Fibroblast of skin of left biceps (primary cell): ENCODE measurements around the gene NYAP2.
A peak's percentile ranks its signal among the peaks of the same experiment; 100 is the strongest.

ENCODE experiments used
- DNase-seq, 2 experiments: peaks; one replicate each; pipeline ENCODE4 v3.0.0-alpha.2; 2013; ENCODE audit warnings: low read depth in 2 of 2

The NYAP2 gene

DNA sequence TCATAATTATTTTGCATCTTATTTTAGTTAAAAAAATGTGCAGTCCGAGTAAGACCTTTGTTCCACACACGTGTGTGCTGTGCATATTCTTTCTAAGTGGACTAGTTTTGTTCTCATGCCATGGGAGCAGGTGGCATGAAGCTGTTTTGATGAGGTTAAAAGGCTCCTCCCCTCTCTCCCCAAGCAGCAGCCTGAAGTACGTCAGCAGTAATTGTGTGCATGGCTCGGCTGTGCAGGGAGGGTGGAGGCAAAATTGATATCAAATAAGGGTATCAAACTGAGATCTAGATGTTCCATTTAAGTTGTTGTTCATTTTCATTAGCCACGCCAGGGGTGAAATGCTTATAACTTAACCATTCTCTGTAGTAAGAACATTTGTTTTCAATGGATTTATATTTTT lies at the start of gene NYAP2:
NYAP2 (plus strand) TSS at position 207 of the 400 bp plus-strand sequence. CDS start 9,171 bp downstream, outside the sequence.
- DNase-seq, result no peak

DNA sequence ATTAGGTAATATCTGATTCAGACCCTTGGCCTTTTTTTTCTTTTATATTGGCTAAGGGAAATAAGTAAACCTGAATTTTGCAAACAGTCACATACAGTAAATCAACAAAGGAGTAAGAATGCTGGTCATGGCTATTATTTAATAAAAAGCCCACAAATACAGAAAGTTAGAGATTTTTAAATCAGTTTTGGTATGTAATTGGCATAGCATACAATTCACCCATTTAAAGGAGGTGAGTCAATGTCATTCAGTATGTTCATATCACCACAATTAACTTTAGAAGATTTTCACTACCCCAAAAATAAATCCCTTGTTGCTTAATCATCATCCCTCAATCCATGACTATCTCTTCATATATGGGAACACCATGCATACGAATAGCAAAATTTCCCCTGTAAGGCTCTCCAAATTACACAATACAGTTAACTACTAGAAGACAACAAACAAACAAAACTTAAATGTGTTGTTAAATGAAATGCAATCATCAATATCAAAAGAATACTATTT lies 45.9 kb upstream of the NYAP2 start:
- DNase-seq, result no peak

DNA sequence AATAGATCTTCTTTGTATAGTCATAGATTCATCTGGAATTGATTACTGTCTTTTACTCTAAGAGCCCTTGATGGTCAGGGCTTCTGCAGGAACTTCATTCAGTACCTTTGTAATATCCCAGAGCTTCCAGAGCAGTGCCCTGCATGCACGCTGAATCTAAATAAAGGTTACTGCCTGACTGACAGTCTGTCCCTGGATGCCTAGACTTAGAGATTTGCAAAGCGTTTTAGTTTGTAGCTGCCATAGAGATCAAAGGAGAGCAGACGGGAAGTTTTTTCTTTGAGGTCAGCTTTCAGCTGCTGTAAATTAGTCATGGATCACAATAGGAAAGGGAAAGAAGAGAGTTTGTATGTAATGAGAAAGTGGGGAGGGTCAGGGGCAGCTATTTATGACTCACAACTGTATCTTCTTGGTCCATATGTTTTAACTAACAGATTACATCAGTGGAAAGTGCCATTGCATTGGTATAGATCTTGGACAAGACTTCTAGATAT lies 45.2 kb upstream of the NYAP2 start:
- DNase-seq, result peak; percentile 37 to 42

DNA sequence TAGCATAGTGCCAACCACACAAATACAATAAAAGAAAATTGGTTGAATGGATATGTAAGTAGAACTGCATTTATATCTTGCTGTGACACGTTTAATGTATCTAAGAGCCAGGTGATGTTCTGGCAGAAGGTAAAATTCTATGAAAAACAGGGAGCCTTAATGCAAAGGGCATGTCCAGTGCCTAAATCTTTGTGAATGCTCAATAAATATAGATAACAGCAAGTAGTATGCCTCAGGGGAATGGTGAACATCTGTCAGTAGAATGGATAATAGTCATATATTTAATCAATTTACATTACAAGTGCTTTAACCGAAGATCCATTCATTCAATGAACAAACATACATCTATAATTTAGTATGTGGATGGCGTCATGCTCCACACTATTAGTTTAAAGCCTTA lies 43.7 kb upstream of the NYAP2 start:
- no peak for DNase-seq

DNA sequence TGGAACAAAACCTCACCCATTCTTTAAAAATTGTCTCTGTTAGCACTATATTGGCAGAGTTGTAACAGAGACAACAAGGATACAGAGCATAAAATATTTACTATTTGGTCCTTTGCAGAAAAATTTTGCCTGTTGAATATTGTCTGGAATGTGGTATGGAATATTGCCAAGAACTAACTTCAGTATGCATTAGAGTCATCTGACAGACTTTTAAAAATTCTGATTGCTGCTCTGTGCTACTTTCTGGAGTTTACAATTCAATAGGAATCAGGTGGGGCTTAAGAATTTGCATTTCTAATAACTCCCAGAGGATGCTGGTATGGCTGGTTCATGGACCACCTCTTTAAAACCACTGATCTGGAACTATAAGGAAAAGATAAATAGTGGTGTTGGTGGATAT lies 32.8 kb upstream of the NYAP2 start:
- no peak for DNase-seq

DNA sequence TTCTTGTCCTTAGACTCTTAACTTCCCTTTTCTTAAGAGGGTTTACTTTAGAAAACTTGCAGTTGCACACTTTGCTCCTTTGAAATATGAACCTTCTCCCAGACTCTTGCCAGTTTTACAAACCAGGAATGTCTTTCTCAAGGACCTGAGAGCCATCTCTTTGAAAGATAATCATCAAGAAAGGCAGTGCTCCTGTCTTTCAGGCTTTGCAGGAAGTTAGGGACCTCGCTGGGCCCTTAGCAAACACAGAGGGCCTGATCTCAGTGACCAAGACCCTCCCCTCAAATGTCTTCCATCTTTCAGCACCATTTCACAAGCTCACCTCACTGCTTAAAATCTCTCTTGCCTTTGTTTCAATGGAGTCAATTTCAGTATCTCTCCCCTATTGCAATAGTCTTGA lies 32.0 kb upstream of the NYAP2 start:
- no peak for DNase-seq

DNA sequence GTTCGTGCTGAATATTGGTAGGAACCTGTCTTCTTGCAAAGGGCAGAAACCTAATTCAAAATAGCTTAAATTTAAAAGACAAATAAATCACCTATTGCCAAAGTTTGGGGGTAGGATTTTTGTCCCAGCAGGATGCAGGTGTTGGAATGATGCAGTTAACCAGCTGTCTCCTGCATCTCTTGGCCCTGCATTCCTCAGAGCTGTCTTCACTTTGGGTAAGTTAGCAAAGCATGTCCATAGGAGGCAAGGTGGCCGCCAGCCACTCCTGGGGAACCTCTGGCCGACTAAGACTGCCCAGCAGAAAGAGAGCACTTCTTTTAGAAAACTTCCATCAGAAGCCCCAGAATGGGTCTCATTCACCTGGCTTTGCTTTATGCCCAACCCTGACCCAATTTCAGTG lies 20.5 kb upstream of the NYAP2 start:
- DNase-seq, result no peak

DNA sequence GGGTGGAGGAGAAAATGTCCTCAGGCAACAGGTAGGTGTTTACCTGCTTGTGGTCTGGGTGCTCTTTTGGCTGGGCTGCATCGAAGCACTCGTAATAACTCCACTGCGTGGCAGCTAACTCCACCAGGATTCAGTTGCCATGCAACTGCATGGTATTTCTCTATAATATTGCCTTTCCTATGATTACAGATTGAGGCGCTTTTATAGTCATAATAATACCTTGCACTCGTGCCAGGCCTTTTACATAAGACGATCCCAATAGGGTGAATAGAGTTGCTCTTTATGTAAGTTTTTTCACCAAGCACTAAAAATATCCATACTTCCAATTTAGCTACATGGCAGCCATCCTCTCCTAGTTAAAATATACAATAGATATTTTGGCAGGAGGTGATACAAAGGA lies 19.7 kb upstream of the NYAP2 start:
- no peak for DNase-seq

DNA sequence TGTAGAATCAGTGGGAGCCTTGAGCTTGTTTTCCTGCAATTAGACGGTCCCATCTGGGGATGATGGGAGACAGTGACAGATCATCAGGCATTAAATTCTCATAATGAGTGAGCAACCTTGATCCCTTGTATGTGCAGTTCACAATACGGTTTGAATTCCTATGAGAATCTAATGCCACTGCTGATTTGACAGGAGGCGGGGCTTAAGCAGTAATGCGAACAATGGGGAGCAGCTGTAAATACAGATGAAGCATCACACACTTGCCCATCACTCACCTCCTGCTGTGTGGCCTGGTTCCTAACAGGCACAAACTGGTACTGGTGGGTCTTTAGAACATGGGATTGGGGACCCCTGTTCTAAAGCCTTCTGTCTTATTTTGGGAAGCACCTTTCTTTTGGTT lies 17.9 kb upstream of the NYAP2 start:
- no peak for DNase-seq

DNA sequence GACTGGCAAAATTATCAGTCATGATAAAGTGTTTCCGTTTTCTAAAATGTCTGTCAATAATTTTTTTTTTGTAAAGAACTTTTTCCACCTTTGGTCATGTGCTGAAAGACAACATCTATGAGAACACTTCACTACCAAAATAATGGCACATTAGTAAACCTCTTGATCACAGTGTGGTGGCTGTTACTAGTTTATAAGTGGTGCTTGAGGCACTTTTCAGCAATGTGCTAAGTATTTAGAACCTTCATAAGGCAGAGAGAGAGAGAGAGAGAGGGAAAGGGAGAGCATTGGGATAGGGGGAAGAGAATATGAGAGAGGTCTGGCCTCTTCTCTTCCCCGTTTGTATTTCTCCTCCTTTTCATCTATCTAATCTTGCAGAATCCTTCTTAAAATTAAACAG lies 1.1 kb upstream of the NYAP2 start:
- no peak for DNase-seq

DNA sequence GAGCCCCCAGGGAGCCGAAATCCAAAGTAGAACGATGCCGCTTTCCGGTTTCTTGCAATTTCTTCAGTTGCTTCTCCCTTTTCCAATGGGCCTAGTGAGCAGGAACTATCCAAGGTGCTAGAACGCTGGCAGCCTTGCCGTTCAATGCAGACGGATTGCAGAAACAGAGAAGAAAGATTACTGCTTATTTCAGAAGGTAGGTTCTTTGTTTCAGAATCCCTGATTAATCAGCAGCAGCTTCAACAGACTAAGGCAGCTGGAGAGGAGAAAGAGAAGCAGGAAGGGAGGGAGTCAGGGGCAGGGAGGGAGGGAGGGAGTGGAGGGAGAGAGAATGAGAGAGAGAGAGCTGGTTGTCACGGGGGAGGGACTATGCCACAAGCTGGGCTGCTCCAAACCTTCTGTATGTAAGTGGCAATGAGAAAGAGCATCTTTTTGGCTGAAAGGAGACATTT lies 576 bp downstream of the NYAP2 start:
- DNase-seq, result peak; percentile 10 to 11

DNA sequence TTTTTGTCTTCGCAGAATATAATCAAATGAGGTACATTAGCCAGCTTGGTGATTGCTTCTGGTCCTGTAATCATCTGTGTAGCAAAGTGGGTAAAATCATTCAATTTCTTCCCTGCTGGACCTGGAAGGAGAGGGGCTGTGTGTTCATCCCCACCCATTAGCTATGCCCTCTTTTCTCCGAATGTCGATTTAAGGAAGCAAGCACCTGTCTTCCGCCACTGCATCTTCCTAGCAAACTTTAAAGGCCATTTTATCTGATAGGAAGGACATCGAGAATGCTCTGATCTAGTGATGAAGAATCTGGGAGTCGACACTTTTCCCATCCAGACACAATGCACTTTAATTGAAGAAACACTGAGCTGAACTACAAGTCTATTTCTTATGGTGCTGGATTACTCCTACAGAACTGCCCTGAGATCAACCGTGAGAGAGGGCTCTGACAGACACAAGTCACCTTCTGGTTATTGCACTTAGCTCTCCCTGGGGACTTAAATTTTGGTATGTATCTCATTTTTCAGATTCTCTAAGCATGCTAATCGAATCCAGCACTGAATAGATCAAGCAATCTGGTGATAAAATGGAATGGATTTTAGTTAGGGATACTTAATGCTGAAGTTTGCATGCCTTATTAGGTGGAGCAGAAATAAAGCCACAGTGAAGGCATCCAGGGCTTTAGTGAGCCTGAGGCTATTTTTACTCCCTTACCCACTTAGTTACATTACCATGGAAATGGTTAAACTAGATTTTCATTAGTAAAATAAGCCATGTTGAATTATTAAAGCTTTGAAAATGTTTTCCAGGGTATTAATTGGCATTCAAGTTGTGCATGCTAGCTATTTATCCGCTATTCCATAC lies 1.3 kb downstream of the NYAP2 start:
- DNase-seq, result no peak

DNA sequence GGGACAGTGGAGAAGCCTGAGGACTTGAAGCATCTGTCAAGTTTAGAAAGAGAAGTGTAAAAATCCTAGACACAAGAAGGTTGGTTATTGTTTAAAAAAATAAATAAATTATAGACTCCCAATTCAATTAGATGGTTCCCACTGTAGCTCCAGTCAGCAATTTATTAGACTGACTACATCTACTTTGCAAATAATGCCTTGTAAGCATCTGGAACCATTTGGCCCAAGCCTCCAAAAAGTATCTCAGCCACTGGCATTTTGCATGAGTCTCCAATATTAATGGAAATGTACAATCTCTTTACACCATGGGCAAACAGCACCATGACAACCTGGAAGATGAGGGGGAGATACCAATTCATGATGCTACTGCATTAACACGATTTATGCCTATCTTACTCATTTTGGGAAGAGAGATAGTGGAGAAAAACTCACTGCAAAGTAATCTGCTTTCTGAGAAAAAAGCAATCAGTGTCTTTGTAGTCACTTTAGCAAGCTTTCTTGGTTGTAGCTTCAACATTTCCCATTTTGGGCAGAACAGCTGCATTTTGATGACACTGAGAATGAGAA lies 2.8 kb downstream of the NYAP2 start:
- no peak for DNase-seq

DNA sequence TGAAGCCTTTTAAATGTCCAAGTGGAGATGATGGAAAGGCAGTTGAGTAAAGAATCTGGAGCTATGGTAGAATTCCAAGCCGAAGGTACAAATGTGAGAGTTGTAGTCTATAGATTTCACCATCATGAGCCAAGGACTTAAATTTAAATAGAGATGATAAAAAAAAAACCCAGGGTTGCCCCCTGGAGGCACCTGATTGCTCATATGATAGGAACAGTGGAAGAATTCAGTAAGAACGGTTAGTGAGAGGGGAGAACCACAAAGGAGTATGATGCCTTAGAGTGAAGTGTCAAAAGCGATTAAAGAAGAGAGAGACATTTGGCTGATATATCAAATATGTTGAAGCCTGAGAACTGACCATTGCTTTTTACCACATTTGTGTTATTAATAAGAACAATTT lies 11.9 kb downstream of the NYAP2 start:
- DNase-seq, result no peak

DNA sequence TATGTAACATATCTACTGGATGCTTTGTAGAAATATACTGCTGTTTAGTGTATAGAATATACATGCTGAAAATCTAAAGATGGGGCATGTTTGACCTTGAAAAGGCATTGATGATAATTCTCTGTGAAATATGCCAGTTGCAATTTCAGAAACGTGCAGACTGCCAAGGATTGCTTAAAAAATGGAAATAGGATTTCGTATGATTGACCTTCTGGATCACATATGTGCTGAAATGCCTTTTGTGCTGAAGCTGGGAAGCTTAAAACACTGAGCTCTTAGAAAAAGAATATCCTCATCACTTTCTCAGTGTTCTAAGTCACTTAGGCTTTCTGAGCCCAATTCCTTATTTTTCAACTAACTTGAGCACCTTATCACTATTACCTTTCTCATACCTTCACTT lies 14.3 kb downstream of the NYAP2 start:
- DNase-seq, result no peak

DNA sequence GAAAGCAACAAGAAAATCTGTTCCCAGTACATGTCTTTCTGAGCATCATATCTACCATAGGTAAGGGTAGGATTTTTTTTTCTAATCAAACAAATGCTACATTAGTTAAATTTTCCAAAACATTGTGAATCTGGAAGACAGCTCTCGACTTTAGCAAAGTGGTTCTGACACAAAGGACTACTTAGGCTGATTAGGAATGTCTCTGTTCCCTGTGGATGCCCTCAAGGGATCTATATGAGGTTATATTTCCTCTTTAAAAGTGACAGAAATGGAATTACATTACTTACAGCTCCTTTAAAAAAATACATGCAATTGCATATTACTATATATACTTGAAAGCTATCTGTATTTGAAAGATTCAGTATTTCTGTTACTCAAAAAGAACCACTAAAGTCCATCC lies 15.4 kb downstream of the NYAP2 start:
- DNase-seq, result no peak

DNA sequence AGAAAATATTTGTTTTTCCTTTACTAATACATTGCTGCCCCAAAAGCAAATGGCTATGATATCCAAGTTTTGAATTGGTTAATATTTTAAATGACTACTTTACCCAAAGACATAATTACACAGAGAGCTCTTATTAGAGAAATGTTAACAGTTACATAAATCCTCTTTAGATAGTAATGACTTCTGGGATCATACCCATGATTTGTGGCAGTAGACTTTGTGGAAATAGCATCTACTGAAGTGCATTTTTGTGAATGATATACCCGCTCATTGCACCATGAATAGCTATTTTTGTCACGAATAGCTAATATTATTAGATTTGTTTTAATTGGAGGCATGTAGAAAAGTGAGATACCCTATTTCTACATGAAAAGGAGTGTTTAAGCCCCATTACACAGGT lies 15.8 kb downstream of the NYAP2 start:
- no peak for DNase-seq

DNA sequence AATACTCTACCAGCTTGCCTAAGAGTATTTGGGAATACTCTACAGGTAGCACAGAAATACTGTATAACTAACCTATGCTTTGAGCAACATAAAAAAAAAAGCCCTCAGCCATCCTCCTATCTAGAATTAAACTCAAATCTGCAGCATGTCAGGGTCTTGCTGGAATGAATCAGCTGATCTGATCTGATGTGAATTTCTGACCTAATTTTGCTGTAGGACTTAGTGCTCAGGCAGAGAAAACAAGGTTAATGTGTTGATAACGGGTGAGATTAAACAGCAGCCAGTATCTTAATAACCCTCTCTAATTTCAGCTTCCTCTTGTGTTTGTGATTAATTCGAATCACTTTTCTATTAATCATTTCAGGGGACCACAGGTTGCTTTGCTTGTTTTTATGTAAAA lies 16.3 kb downstream of the NYAP2 start:
- no peak for DNase-seq

DNA sequence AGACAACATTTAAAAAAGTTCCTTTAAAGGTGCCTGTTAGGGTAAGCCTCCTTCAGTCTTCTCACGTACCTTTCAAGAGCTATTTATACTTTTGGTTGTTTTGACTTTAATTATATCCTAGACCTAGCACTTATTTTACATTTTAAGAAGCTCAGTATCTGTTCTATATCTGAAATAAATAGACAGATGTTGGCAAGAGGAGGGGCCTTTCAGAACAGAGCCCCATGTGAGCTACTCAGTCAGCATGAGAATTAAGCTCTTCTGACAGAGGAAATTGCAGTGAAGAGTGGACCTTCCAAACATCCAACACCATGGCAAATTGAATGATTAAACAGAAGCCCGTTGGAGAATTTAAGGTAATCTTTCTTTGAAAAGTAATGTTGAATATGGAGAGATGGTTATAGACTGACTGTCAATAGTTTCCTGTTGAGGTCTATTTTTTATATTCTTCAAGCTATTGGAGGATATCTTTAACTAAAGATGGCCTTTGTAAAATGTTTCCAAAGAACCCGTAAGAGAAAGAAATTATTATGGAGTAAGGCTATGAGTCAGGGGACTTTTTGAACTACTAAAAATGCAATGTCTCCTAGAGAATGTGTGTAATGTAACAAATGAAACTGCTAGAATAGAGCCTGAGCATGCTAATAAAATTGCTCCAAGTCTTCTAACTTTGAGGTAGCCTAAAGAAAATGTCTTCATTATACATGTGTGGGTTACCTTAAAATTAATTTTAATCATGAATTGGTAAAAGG lies 17.3 kb downstream of the NYAP2 start:
- DNase-seq, result no peak

DNA sequence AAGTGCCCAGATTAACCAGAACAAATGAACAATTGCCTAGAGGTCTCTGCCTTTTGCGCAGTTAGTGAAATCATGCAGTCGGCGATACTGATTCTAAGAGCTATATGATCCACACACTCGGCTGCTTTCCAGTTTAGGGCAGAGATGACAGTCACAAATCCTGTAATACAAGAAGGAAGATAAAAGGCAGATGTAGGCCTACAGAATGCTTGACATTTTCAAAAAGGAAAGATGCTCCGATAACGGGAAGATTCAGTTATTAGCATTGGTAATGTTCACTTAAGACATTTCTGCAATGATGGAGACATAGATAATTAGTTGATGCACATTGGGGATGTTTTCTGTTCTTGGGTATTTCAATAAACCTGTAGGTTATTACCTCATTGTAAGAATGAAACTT lies 19.5 kb downstream of the NYAP2 start:
- no peak for DNase-seq

DNA sequence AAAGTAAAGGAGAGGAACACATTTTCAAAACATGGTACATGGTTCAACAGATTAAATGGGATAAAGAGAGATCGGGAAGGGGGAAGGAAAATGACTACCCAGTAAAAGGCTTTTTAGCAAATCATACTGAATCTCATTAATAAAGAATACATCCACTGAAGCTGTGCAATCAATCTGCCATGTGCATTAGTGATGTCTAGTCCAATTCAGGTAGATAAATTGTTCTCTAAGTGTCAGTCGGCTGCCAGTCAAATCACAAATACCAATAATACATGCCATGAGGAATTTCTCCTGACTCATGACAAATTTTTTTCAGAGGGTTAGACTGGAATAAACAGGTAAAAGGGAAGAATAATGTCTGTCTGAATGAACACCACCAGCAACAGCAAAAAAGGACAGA lies 22.6 kb downstream of the NYAP2 start:
- DNase-seq, result no peak

DNA sequence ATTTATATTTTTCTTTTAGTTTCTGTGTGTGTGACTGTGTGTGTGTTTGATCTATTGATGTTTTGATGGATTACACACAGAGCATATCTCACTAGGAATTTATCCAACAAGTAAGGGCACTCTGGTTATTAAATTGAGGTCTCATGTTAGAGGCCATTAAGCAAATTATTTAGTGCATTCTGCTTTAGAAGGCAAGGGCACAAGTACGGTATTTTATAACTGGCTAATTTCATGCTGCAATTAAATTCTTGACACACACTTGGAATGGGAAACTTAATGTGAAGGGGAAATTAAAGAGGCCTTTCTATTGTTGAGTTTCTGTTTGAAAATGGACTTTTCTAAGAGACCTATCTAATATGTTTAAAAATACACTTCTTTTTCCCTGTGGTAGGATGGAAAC lies 25.8 kb downstream of the NYAP2 start:
- no peak for DNase-seq
